HFF-Myc (cell line): ENCODE data around the gene COL4A1.

Experiments
- DNase-seq: peaks from one replicate; pipeline ENCODE4 v3.0.0-alpha.2; 2011; ENCODE audit warnings: low read depth; ENCODE audit errors: extremely low read depth
- H3K4me3 ChIP-seq: replicated peaks from 2 replicates; pipeline ENCODE4 v1.5.1; 2011; ENCODE audit warnings: low read depth, mild to moderate bottlenecking, control low read depth, low read length
- CTCF ChIP-seq: IDR thresholded peaks from 2 replicates; pipeline ENCODE4 v1.5.1; 2012; ENCODE audit warnings: mild to moderate bottlenecking, low read depth, low read length, control low read depth; ENCODE audit errors: missing control alignments

The COL4A1 gene

GRCh38 chr13:110158226-110158625 lies 148.7 kb downstream of the COL4A1 start:
- DNase-seq, result no peak
- H3K4me3 ChIP-seq, result no peak overlapping the region
- no peak for TF ChIP-seq CTCF

GRCh38 chr13:110157718-110158117 lies 149.2 kb downstream of the COL4A1 start:
- no peak overlapping the region for H3K4me3 ChIP-seq
- DNase-seq, result no peak
- no peak for TF ChIP-seq CTCF

- H3K4me3 ChIP-seq, result no peak overlapping the region
- TF ChIP-seq CTCF, result no peak
- no peak for DNase-seq
Measured at GRCh38 chr13:110156301-110157049, 150.5 kb downstream of the COL4A1 start.

- no peak for TF ChIP-seq CTCF
- H3K4me3 ChIP-seq, result no peak overlapping the region
- no peak for DNase-seq
Measured at GRCh38 chr13:110155072-110155471, 151.9 kb downstream of the COL4A1 start.

GRCh38 chr13:110154410-110154933 lies 152.5 kb downstream of the COL4A1 start:
- TF ChIP-seq CTCF, result no peak
- no peak overlapping the region for H3K4me3 ChIP-seq
- no peak for DNase-seq

- no peak overlapping the region for H3K4me3 ChIP-seq
- no peak for DNase-seq
- TF ChIP-seq CTCF, result no peak
Measured at GRCh38 chr13:110152351-110152750, 154.6 kb downstream of the COL4A1 start.
